ENCODE data around the gene PIP4K2A.

Gene PIP4K2A

DNA sequence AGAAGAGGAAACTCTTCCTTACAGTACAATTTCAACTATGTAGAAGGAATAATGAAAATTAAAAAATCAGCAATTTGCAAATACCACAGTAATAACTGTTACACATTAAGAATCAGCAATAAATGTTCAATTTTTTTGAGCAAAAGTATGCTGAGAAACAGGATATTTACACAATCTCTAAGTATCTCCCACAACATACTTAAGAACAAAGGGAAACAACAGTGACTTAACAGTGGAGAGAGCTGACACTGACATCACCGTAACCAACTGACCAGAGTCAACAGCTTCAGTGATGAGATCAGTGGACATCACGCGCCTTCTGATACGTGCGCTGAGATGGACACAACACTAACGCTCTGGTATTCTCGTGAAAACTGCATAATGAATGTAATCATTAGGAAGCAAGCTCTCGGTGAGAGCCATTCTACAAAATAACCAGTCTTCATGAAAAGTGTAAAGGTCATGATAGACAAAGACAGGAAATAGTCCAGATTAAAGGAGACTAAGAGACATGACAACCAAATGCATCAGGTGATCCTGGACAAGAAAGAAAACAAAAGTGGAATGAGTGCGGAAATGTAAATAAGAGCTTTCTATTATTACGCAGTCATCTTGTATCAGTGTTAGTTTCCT, 82.6 kb downstream of the PIP4K2A start:
- Histone ChIP-seq H3K9me3 (ENCODE audit: insufficient read depth, low read length) (no peaks in the 10 kb centered on the region), H3K9ac (ENCODE audit: insufficient read length, low read depth) (no peak overlapping the region), H3K36me3 (ENCODE audit: insufficient read depth, insufficient read length, low read length) (no peaks in the 10 kb centered on the region), H3K4me3 (ENCODE audit: insufficient read length, low read depth) (no peak overlapping the region), H3K4me1 (ENCODE audit: insufficient read depth, insufficient read length) (no peaks in the 10 kb centered on the region), H3K27me3 (ENCODE audit: insufficient read depth, insufficient read length) (no peaks in the 10 kb centered on the region)
- TF ChIP-seq SUZ12 (IDR thresholded peaks at IDR 0.05; ENCODE audit: extremely low read depth, insufficient read depth, insufficient read length) (no peak), YY1 (IDR thresholded peaks at IDR 0.05; ENCODE audit: insufficient read depth, insufficient read length) (no peak), ZNF274 (IDR thresholded peaks at IDR 0.05; ENCODE audit: low read depth, low read length) (no peak)
- no peak for DNase-seq (ENCODE audit: low read depth, low spot score)

DNA sequence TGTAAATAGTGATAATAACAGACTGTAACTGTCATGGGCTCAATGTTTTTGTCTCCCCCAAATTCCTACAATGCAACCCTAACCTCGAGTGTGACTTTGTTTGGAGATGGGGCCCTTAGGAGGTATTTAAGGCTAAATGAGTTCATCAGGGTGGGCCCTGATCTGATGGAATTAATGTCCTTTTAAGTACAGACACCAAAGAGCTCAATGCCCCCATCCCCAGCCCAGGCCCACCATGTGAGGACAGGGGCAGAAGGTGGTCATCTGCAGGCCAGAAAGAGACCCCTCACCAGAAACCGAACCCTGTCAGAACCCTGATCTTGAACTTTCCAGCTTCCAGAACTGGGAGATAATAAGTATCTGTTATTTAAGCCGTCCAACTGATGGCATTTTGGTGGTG, 83.2 kb downstream of the PIP4K2A start:
- H3K4me3 ChIP-seq (ENCODE audit: insufficient read length, low read depth): no peak overlapping the region

DNA sequence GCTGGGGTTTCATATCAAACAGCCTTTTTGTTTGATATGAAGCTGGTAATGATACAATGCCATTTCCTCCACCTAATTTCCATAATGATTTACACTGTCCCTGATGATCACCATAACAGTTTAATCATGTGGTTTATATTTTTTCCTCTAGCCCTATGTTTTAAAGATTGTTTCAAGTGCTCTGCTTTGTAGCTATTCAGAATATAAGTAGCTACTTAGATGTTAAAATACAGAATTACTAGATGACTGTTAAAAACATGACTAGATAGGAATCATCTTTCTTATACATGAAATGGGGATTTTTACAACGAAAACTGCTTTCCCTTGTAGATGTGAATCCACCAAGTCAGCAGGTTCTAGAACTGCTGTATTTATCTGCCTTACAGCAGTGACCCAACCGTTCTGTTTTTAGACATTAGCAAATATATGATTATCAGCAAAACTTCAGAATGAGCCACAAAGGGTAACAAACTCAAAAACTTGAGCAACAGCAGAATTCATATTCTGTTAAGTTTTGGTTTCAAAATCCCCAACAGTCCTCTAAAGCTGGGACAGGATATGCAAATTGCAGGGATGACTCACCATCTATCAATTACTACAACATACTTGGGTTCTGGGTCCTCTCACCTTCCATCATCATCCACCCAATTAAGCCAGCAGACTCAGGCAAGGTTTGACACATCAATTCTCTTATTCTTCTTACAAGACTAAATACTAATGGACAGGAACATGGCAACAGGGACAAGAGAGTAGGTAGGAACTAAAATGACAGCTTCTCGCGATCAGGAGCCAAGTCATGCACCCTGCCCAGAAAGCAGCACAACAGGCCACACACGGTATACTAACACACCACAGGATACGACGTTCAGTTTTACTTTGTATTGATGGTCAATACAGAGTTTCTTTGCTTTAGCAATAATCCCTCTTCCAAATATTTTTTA, 83.9 kb downstream of the PIP4K2A start:
- Histone ChIP-seq H3K36me3 (ENCODE audit: insufficient read depth, insufficient read length, low read length) (no peaks in the 10 kb centered on the region), H3K9ac (ENCODE audit: insufficient read length, low read depth) (no peak overlapping the region), H3K27me3 (ENCODE audit: insufficient read depth, insufficient read length) (no peaks in the 10 kb centered on the region), H3K4me3 (ENCODE audit: insufficient read length, low read depth) (no peak overlapping the region), H3K4me1 (ENCODE audit: insufficient read depth, insufficient read length) (no peaks in the 10 kb centered on the region), H3K9me3 (ENCODE audit: insufficient read depth, low read length) (no peaks in the 10 kb centered on the region)
- DNase-seq (ENCODE audit: low read depth, low spot score): no peak
- TF ChIP-seq ZNF274 (IDR thresholded peaks at IDR 0.05; ENCODE audit: low read depth, low read length): no peak
- TF ChIP-seq SUZ12 (IDR thresholded peaks at IDR 0.05; ENCODE audit: extremely low read depth, insufficient read depth, insufficient read length): no peak
- TF ChIP-seq YY1 (IDR thresholded peaks at IDR 0.05; ENCODE audit: insufficient read depth, insufficient read length): no peak

More for the DNA sequence above, 83.2 kb downstream of the PIP4K2A start:
- Histone ChIP-seq H3K27me3 (ENCODE audit: insufficient read depth, insufficient read length) (no peaks in the 10 kb centered on the region), H3K36me3 (ENCODE audit: insufficient read depth, insufficient read length, low read length) (no peaks in the 10 kb centered on the region), H3K4me1 (ENCODE audit: insufficient read depth, insufficient read length) (no peaks in the 10 kb centered on the region), H3K9me3 (ENCODE audit: insufficient read depth, low read length) (no peaks in the 10 kb centered on the region), H3K9ac (ENCODE audit: insufficient read length, low read depth) (no peak overlapping the region)
- no peak for DNase-seq (ENCODE audit: low read depth, low spot score)
- TF ChIP-seq SUZ12 (IDR thresholded peaks at IDR 0.05; ENCODE audit: extremely low read depth, insufficient read depth, insufficient read length) (no peak), ZNF274 (IDR thresholded peaks at IDR 0.05; ENCODE audit: low read depth, low read length) (no peak), YY1 (IDR thresholded peaks at IDR 0.05; ENCODE audit: insufficient read depth, insufficient read length) (no peak)

DNA sequence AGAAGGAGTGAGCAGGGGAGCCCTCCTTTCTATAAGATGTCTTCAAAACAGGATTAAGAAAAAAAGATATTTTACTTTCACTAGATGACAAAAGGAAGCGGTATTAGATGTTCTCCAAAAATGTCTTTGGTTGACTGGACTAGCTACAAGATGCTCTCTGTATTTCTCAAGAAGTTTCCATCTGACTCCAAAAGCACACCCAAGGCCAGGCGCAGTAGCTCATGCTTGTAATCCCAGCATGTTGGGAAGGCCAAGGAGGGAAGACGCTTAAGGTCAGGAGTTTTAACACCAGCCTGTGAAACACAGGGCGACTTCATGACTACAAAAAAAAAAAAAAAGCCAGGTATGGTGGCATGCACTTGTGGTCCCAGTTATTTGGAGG, 84.5 kb downstream of the PIP4K2A start:
- no peak overlapping the region for H3K4me3 ChIP-seq (ENCODE audit: insufficient read length, low read depth)
- H3K4me1 ChIP-seq (ENCODE audit: insufficient read depth, insufficient read length): no peaks in the 10 kb centered on the region
- H3K36me3 ChIP-seq (ENCODE audit: insufficient read depth, insufficient read length, low read length): no peaks in the 10 kb centered on the region
- no peaks in the 10 kb centered on the region for H3K27me3 ChIP-seq (ENCODE audit: insufficient read depth, insufficient read length)
- no peaks in the 10 kb centered on the region for H3K9me3 ChIP-seq (ENCODE audit: insufficient read depth, low read length)
- H3K9ac ChIP-seq (ENCODE audit: insufficient read length, low read depth): no peak overlapping the region
- TF ChIP-seq ZNF274 (IDR thresholded peaks at IDR 0.05; ENCODE audit: low read depth, low read length): no peak
- no peak for DNase-seq (ENCODE audit: low read depth, low spot score)

DNA sequence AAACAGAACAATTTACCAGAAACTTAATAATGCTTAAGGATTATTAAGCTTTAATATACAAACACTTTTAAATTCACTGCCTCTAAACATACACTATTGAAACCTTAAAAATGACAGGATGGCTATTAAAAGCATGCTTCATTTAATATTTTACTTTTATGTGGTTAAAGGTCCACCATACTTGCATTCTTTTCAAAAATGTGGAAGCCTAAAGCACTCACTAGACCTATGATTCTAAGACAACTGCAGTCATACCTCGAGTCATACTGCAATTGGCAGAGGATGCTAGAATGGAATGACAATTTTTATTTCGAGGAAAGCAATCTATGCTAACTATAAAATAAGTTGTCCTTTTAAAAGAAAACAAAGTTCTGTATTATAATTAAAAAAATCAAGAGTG, 85.3 kb downstream of the PIP4K2A start:
- H3K4me3 ChIP-seq (ENCODE audit: insufficient read length, low read depth): no peak overlapping the region
- H3K4me1 ChIP-seq (ENCODE audit: insufficient read depth, insufficient read length): no peaks in the 10 kb centered on the region
- DNase-seq (ENCODE audit: low read depth, low spot score): no peak
- H3K36me3 ChIP-seq (ENCODE audit: insufficient read depth, insufficient read length, low read length): no peaks in the 10 kb centered on the region
- H3K27me3 ChIP-seq (ENCODE audit: insufficient read depth, insufficient read length): no peaks in the 10 kb centered on the region
- no peak overlapping the region for H3K9ac ChIP-seq (ENCODE audit: insufficient read length, low read depth)
- no peaks in the 10 kb centered on the region for H3K9me3 ChIP-seq (ENCODE audit: insufficient read depth, low read length)
- TF ChIP-seq ZNF274 (IDR thresholded peaks at IDR 0.05; ENCODE audit: low read depth, low read length): no peak
- no peak for TF ChIP-seq SUZ12 (IDR thresholded peaks at IDR 0.05; ENCODE audit: extremely low read depth, insufficient read depth, insufficient read length)
- no peak for TF ChIP-seq YY1 (IDR thresholded peaks at IDR 0.05; ENCODE audit: insufficient read depth, insufficient read length)

DNA sequence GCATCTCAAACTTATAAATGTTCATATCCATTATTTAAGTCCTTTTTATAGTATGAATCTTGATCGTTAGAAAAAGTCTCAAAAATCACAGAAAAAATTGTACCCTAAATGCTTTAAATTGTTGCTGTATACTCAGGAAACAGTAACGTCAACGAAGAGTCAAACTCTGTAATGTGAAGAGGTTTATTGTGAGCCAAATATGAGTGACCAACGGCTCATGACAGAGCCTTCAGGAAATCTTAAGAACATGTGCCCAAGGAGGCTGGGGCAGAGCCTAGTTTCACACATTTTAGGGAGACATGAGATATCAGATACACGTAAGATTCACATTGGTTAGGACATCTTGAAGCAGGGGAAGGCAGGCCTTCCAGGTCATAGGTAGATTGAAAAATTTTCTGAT, 86.1 kb downstream of the PIP4K2A start:
- DNase-seq (ENCODE audit: low read depth, low spot score): no peak
- TF ChIP-seq SUZ12 (IDR thresholded peaks at IDR 0.05; ENCODE audit: extremely low read depth, insufficient read depth, insufficient read length) (no peak), ZNF274 (IDR thresholded peaks at IDR 0.05; ENCODE audit: low read depth, low read length) (no peak), YY1 (IDR thresholded peaks at IDR 0.05; ENCODE audit: insufficient read depth, insufficient read length) (no peak)
- Histone ChIP-seq H3K4me3 (ENCODE audit: insufficient read length, low read depth) (no peak overlapping the region), H3K4me1 (ENCODE audit: insufficient read depth, insufficient read length) (no peaks in the 10 kb centered on the region), H3K9ac (ENCODE audit: insufficient read length, low read depth) (no peak overlapping the region), H3K9me3 (ENCODE audit: insufficient read depth, low read length) (no peaks in the 10 kb centered on the region), H3K36me3 (ENCODE audit: insufficient read depth, insufficient read length, low read length) (no peaks in the 10 kb centered on the region), H3K27me3 (ENCODE audit: insufficient read depth, insufficient read length) (no peaks in the 10 kb centered on the region)

DNA sequence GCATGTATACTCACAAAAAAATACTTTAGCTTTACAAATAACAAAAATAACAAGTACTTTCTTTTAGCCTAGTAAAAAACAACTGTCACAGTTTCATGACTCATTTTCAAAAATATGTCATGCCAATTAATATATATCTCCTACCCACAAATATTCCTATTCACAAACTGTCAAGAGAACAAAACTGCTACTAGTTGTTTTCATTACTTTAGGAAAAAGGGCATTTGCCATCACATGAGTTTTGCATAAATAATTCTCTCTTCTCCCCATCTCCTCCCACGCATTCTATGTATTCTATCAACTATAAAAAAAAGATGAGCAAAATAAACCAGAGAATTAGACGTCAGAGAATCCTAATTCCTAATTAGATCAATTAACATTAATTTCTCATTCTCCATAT, 87.6 kb downstream of the PIP4K2A start:
- Histone ChIP-seq H3K4me3 (ENCODE audit: insufficient read length, low read depth) (no peak overlapping the region), H3K27me3 (ENCODE audit: insufficient read depth, insufficient read length) (no peaks in the 10 kb centered on the region), H3K9ac (ENCODE audit: insufficient read length, low read depth) (no peak overlapping the region), H3K4me1 (ENCODE audit: insufficient read depth, insufficient read length) (no peaks in the 10 kb centered on the region), H3K9me3 (ENCODE audit: insufficient read depth, low read length) (no peaks in the 10 kb centered on the region), H3K36me3 (ENCODE audit: insufficient read depth, insufficient read length, low read length) (no peaks in the 10 kb centered on the region)
- DNase-seq (ENCODE audit: low read depth, low spot score): no peak
- TF ChIP-seq YY1 (IDR thresholded peaks at IDR 0.05; ENCODE audit: insufficient read depth, insufficient read length) (no peak), ZNF274 (IDR thresholded peaks at IDR 0.05; ENCODE audit: low read depth, low read length) (no peak), SUZ12 (IDR thresholded peaks at IDR 0.05; ENCODE audit: extremely low read depth, insufficient read depth, insufficient read length) (no peak)
